GM12872 (cell line): ENCODE data around the gene RSRC2.

Experiments
- CTCF ChIP-seq: IDR thresholded peaks from 3 replicates; pipeline ENCODE4 v1.5.1; 2011; ENCODE audit warnings: low read depth, mild to moderate bottlenecking, low read length, moderate library complexity; ENCODE audit not compliant: insufficient read depth

Gene RSRC2

GRCh38 chr12:122527478-122527944 is 775 bp upstream of the RSRC2 start:
- no peak for TF ChIP-seq CTCF

- no peak for TF ChIP-seq CTCF
Measured at GRCh38 chr12:122523846-122524718, 2.7 kb downstream of the RSRC2 start.

GRCh38 chr12:122523280-122523679 is 3.5 kb downstream of the RSRC2 start:
- TF ChIP-seq CTCF, result no peak

- TF ChIP-seq CTCF, result no peak
Measured at GRCh38 chr12:122520676-122521075, 6.1 kb downstream of the RSRC2 start.

GRCh38 chr12:122519418-122519817 is 7.3 kb downstream of the RSRC2 start:
- no peak for TF ChIP-seq CTCF

- no peak for TF ChIP-seq CTCF
Measured at GRCh38 chr12:122518908-122519307, 7.8 kb downstream of the RSRC2 start.

GRCh38 chr12:122517877-122518276 is 8.9 kb downstream of the RSRC2 start:
- TF ChIP-seq CTCF, result no peak
